Measurements from ENCODE around the gene PCSK7. TPM values are rescaled to one million over a fixed set of nuclear protein-coding genes. Genes with fewer than 3 reads are reported as not detected.

Gene PCSK7
- total and polyA plus RNA-seq, 11 donors: 16.9 to 43.4 (median 26.2) TPM

DNA sequence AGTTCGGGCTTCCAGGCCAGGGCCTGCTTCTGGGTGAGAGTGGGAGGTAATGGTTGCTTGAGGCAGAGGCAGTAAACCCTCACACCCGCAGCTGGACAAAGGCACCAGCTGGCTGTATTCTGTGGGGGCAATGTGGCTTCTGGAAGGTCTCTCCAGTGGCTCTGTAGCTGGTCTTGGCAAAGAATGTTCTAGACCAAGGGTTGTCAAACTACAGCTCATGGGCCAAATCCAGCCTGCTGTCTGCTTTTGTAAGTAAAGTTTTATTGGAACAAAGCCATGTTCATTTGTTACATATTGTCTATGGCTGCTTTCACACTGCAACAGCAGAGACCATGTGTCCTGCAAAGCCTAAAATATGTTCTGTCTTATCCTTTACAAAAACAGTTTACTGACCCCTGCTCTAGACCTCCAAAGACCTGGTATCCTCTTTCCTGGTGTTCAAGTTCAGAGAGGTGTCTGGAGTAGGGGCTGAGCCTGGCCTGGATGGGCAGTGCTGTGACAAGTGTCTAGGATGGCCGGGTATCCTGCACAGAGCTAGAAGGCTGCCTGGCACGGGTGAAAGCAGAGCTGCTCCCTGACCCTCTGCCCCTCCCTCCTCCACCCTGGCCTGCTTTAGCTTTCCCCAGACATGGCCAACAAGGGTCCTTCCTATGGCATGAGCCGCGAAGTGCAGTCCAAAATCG lies 29.3 kb downstream of the PCSK7 start:
- Histone ChIP-seq H3K9me3 (no peaks in the 10 kb centered on the region), H3K36me3 (peaks cover 0 to 33% (median 27%) of the 10 kb centered on the region in 9 donors), H3K27me3 (no peaks in the 10 kb centered on the region), H3K4me3 (peak overlapping the region in 8 of 12 donors; percentile 44 to 80 (median 54)), H3K4me1 (peaks cover 0 to 62% (median 30%) of the 10 kb centered on the region in 12 donors), H3K27ac (peak overlapping the region in 10 of 12 donors; percentile 23 to 99 (median 78))
- TF ChIP-seq POLR2A (IDR thresholded peaks at IDR 0.05): no peak
- TF ChIP-seq, protein P1, sequence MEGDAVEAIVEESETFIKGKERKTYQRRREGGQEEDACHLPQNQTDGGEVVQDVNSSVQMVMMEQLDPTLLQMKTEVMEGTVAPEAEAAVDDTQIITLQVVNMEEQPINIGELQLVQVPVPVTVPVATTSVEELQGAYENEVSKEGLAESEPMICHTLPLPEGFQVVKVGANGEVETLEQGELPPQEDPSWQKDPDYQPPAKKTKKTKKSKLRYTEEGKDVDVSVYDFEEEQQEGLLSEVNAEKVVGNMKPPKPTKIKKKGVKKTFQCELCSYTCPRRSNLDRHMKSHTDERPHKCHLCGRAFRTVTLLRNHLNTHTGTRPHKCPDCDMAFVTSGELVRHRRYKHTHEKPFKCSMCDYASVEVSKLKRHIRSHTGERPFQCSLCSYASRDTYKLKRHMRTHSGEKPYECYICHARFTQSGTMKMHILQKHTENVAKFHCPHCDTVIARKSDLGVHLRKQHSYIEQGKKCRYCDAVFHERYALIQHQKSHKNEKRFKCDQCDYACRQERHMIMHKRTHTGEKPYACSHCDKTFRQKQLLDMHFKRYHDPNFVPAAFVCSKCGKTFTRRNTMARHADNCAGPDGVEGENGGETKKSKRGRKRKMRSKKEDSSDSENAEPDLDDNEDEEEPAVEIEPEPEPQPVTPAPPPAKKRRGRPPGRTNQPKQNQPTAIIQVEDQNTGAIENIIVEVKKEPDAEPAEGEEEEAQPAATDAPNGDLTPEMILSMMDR (IDR thresholded peaks at IDR 0.05): no peak
- ATAC-seq: no peak
- intact Hi-C loops (cut with DNase I): no loop called here
- 84 to 94% (median 88%) methylated on average over 7 of the region's 7 CpGs for whole genome bisulfite sequencing, 4 donors
- DNase-seq: peak in 1 of 5 donors; percentile 44

DNA sequence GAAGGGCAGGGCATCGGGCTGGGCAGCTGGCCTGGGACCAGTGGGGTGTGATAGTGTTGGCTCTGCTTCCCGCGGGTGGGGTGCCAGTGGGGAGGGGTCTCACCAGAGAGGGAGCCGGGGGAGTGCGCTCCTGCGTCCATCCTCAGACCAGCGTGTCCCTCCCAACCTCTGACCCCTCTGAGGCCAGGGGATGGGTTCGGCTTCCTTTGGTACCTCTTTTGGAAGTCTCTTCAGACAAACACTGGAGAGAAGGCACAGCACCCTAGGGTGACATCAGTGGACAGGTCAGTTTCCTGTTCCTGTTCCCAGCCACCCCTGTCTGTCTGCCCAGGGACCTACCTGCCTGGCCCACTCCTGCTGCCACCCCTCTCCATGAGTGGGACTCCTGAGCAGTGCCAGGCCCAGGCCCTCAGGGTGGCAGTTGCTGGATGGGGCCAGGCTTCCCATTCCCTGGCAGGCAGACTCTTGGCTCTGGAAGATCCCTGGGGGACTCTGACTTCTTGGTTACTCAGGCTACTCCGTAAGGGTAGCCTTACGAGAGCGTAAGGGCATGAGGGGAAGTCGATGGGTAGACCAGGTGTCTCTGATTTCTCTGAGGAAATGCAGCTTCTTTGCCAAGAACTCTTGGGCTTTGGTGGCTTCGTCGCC lies 30.1 kb downstream of the PCSK7 start:
- 62 to 74% (median 66%) methylated on average over 12 to 14 of the region's 14 CpGs for WGBS, 4 donors
- Histone ChIP-seq H3K27me3 (no peaks in the 10 kb centered on the region), H3K27ac (peak overlapping the region in 11 of 12 donors; percentile 23 to 99 (median 75)), H3K4me1 (peaks cover 0 to 66% (median 30%) of the 10 kb centered on the region in 12 donors), H3K36me3 (peaks cover 0 to 39% (median 31%) of the 10 kb centered on the region in 9 donors), H3K4me3 (peak overlapping the region in 10 of 12 donors; percentile 7 to 80 (median 50)), H3K9me3 (no peaks in the 10 kb centered on the region)
- TF ChIP-seq POLR2A (IDR thresholded peaks at IDR 0.05): no peak
- TF ChIP-seq, protein P1 (IDR thresholded peaks at IDR 0.05): no peak
- no peak for ATAC-seq
- peak in 3 of 5 donors; percentile 10 to 55 (median 26) for DNase-seq
- intact Hi-C loops (cut with DNase I): no loop called here

DNA sequence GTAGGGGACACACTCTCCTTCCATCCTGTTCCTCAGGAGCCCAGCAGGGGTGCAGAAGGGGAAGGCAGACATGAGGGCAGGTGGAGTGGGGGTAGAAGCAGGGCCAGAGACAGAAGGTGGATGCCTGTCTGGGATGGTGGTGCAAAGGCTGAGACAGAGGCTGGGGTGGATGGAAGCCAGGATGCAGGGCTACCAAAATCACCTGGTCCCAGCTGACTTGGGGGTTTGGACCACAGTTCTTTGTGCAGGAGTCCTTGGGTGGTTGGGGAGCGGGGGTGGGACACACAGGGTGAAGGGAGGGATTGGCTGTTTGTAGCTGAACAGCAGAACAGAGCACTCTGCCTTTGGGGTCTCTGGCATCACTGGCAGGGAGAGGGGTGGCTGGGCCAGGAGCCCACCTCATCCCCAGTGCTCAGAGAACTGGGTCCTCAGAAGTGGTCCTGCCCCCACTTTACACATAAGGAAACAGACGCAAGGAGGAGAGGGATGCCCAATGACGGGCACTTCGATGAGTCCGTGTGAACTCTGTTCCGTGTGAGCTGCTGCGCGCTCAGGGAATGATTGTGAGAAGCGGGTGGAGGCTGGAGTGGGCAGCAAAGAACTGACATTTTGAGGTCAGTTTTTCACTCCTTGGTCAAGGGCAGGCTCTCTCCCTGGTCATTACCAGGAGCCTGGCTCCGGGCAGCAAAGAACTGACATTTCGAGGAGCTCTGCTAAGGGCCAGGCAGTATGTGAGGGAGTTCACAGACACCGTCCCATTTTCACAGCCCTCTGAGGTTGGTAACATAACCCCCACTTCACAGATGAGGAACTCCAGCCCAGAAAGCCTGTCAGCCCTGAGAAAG lies 30.8 kb downstream of the PCSK7 start:
- intact Hi-C loops (cut with DNase I): no loop called here
- peak in 3 of 5 donors; percentile 13 to 51 (median 23) for DNase-seq
- ATAC-seq: no peak
- Histone ChIP-seq H3K4me3 (peak overlapping the region in 10 of 12 donors; percentile 7 to 80 (median 50)), H3K9me3 (no peaks in the 10 kb centered on the region), H3K27me3 (no peaks in the 10 kb centered on the region), H3K36me3 (peaks cover 0 to 46% (median 34%) of the 10 kb centered on the region in 9 donors), H3K4me1 (peaks cover 0 to 66% (median 30%) of the 10 kb centered on the region in 12 donors), H3K27ac (peak overlapping the region; percentile 51 to 99 (median 74))
- 74 to 82% (median 80%) methylated on average over 12 of the region's 12 CpGs for WGBS, 4 donors
- TF ChIP-seq, protein P1 (IDR thresholded peaks at IDR 0.05): no peak
- no peak for TF ChIP-seq POLR2A (IDR thresholded peaks at IDR 0.05)
